ENCODE measurements around the gene ZNF473. TPM values are rescaled to one million over a fixed set of nuclear protein-coding genes. Genes with fewer than 3 reads are reported as not detected.
"Not testable (repeated sequence)": the region's sequence is repeated elsewhere in the genome, so short reads cannot be mapped to it uniquely, and the experiment has no call there.

Gene ZNF473
- total and polyA plus RNA-seq, 2 donors (not counting 1 experiment from before 2014, with no cell fraction given): 5.5 to 9.8 TPM

DNA sequence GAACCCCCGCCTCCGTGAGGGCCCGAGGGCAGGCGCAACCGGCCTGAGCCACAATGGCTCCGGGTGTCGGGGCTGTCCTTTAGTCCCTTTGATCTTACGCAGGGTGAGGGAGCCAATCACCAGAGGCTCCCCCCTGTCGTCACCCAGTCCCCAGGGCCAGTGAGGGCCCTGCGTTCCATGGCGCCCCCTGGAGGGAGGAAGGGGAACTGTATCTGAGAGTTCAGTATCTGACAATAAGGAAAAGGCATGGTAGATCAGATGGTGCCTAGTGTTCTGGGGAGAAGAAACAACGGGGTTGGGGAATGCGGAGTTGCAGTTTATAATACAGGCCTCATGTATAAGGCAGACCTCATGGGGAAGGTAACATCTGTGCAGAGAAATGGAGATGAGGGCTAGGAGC is 72.1 kb downstream of the ZNF473 start:
- H3K9me3 Mint-ChIP-seq (ENCODE audit: insufficient read depth); H3K79me2 ChIP-seq (ENCODE audit: control insufficient read depth, insufficient read depth, low read length); DNase-seq; H3K36me3 ChIP-seq (replicated peaks in 1 of 2; ENCODE audit: control extremely low read depth in 1 of 2, control insufficient read depth in 1 of 2, extremely low read depth in 1 of 2, insufficient read depth in 2 of 2, low read length in 1 of 2); H3K4me3 ChIP-seq (ENCODE audit: control extremely low read depth in 1 of 5, extremely low read depth in 1 of 5, insufficient read depth in 1 of 5, low read depth in 2 of 5, low read length in 4 of 5); H3K4me1 ChIP-seq (ENCODE audit: control insufficient read depth in 2 of 2, insufficient read depth in 2 of 2, low read length in 2 of 2); H3K9ac ChIP-seq (ENCODE audit: low read length); H3K4me3 Mint-ChIP-seq; H2AFZ ChIP-seq (ENCODE audit: insufficient read depth, low read depth, low read length, poor library complexity, severe bottlenecking); H3K27ac ChIP-seq (ENCODE audit: low read length in 2 of 2); CTCF ChIA-PET; POLR2A ChIA-PET; H3K27ac Mint-ChIP-seq; H3K27me3 Mint-ChIP-seq; H3K4me1 Mint-ChIP-seq; H3K27me3 ChIP-seq (replicated peaks in 1 of 4; ENCODE audit: control extremely low read depth in 1 of 4, control insufficient read depth in 3 of 4, insufficient read depth in 4 of 4, low read length in 3 of 4); H3K4me2 ChIP-seq (replicated peaks; ENCODE audit: low read depth, low read length, poor library complexity, severe bottlenecking); intact Hi-C loops (cut with micrococcal nuclease); H3K9me3 ChIP-seq (ENCODE audit: control extremely low read depth in 1 of 3, control insufficient read depth in 2 of 3, insufficient read depth in 1 of 3, low read length in 2 of 3); H4K20me1 ChIP-seq (ENCODE audit: control insufficient read depth, insufficient read depth, low read length, poor library complexity, severe bottlenecking); ATAC-seq (ENCODE audit: low read depth): not testable (repeated sequence)
- no CpG with 5 or more reads among the region's 13 CpGs for WGBS (ENCODE audit: insufficient coverage)

- H3K9ac ChIP-seq (ENCODE audit: low read length); H3K9me3 Mint-ChIP-seq (ENCODE audit: insufficient read depth); POLR2A ChIA-PET: not testable (repeated sequence)
Measured at GRCh38 chr19:50098892-50099291, 73.1 kb downstream of the ZNF473 start.

DNA sequence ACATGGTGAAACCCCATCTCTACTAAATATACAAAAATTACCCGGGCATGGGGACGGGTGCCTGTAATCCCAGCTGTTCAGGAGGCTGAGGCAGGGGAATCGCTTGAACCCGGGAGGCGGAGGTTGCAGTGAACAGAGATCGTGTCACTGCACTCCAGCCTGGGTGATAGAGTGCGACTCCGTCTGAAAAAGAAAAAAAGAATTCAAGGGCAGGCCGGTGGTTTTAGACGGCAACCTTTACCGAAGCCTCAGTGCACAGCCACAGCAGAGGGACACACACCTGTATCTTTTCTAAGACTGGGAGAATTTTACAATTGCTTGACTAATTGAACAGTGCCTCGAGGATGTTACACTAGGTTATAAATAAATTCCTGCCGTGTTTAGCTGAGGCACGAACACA is 73.9 kb downstream of the ZNF473 start:
- H3K27me3 ChIP-seq (replicated peaks in 1 of 4; ENCODE audit: control extremely low read depth in 1 of 4, control insufficient read depth in 3 of 4, insufficient read depth in 4 of 4, low read length in 3 of 4); H3K36me3 ChIP-seq (replicated peaks in 1 of 2; ENCODE audit: control extremely low read depth in 1 of 2, control insufficient read depth in 1 of 2, extremely low read depth in 1 of 2, insufficient read depth in 2 of 2, low read length in 1 of 2); H3K9me3 Mint-ChIP-seq (ENCODE audit: insufficient read depth); H2AFZ ChIP-seq (ENCODE audit: insufficient read depth, low read depth, low read length, poor library complexity, severe bottlenecking); H4K20me1 ChIP-seq (ENCODE audit: control insufficient read depth, insufficient read depth, low read length, poor library complexity, severe bottlenecking); H3K4me1 Mint-ChIP-seq; H3K4me1 ChIP-seq (ENCODE audit: control insufficient read depth in 2 of 2, insufficient read depth in 2 of 2, low read length in 2 of 2); H3K79me2 ChIP-seq (ENCODE audit: control insufficient read depth, insufficient read depth, low read length); H3K9ac ChIP-seq (ENCODE audit: low read length); H3K27me3 Mint-ChIP-seq; CTCF ChIA-PET; H3K27ac Mint-ChIP-seq; ATAC-seq (ENCODE audit: low read depth); intact Hi-C loops (cut with micrococcal nuclease); H3K9me3 ChIP-seq (ENCODE audit: control extremely low read depth in 1 of 3, control insufficient read depth in 2 of 3, insufficient read depth in 1 of 3, low read length in 2 of 3); H3K4me2 ChIP-seq (replicated peaks; ENCODE audit: low read depth, low read length, poor library complexity, severe bottlenecking); H3K4me3 ChIP-seq (ENCODE audit: control extremely low read depth in 1 of 5, extremely low read depth in 1 of 5, insufficient read depth in 1 of 5, low read depth in 2 of 5, low read length in 4 of 5); H3K27ac ChIP-seq (ENCODE audit: low read length in 2 of 2); DNase-seq; POLR2A ChIA-PET; H3K4me3 Mint-ChIP-seq: not testable (repeated sequence)
- 84% methylated on average over 4 of the region's 14 CpGs for WGBS (ENCODE audit: insufficient coverage)

More at GRCh38 chr19:50098892-50099291, 73.1 kb downstream of the ZNF473 start:
- H4K20me1 ChIP-seq (ENCODE audit: control insufficient read depth, insufficient read depth, low read length, poor library complexity, severe bottlenecking); H3K9me3 ChIP-seq (ENCODE audit: control extremely low read depth in 1 of 3, control insufficient read depth in 2 of 3, insufficient read depth in 1 of 3, low read length in 2 of 3); H3K4me2 ChIP-seq (replicated peaks; ENCODE audit: low read depth, low read length, poor library complexity, severe bottlenecking); DNase-seq; H2AFZ ChIP-seq (ENCODE audit: insufficient read depth, low read depth, low read length, poor library complexity, severe bottlenecking); H3K4me1 Mint-ChIP-seq; ATAC-seq (ENCODE audit: low read depth); H3K79me2 ChIP-seq (ENCODE audit: control insufficient read depth, insufficient read depth, low read length); H3K27me3 ChIP-seq (replicated peaks in 1 of 4; ENCODE audit: control extremely low read depth in 1 of 4, control insufficient read depth in 3 of 4, insufficient read depth in 4 of 4, low read length in 3 of 4); H3K4me3 Mint-ChIP-seq; CTCF ChIA-PET; intact Hi-C loops (cut with micrococcal nuclease); H3K4me1 ChIP-seq (ENCODE audit: control insufficient read depth in 2 of 2, insufficient read depth in 2 of 2, low read length in 2 of 2); H3K36me3 ChIP-seq (replicated peaks in 1 of 2; ENCODE audit: control extremely low read depth in 1 of 2, control insufficient read depth in 1 of 2, extremely low read depth in 1 of 2, insufficient read depth in 2 of 2, low read length in 1 of 2); H3K27ac ChIP-seq (ENCODE audit: low read length in 2 of 2); H3K27me3 Mint-ChIP-seq; H3K27ac Mint-ChIP-seq; H3K4me3 ChIP-seq (ENCODE audit: control extremely low read depth in 1 of 5, extremely low read depth in 1 of 5, insufficient read depth in 1 of 5, low read depth in 2 of 5, low read length in 4 of 5): not testable (repeated sequence)
- WGBS (ENCODE audit: insufficient coverage): 90% methylated on average over 2 of the region's 14 CpGs

DNA sequence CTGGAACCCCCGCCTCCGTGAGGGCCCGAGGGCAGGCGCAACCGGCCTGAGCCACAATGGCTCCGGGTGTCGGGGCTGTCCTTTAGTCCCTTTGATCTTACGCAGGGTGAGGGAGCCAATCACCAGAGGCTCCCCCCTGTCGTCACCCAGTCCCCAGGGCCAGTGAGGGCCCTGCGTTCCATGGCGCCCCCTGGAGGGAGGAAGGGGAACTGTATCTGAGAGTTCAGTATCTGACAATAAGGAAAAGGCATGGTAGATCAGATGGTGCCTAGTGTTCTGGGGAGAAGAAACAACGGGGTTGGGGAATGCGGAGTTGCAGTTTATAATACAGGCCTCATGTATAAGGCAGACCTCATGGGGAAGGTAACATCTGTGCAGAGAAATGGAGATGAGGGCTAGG is 75.1 kb downstream of the ZNF473 start:
- DNase-seq; H3K4me3 ChIP-seq (ENCODE audit: control extremely low read depth in 1 of 5, extremely low read depth in 1 of 5, insufficient read depth in 1 of 5, low read depth in 2 of 5, low read length in 4 of 5); H3K79me2 ChIP-seq (ENCODE audit: control insufficient read depth, insufficient read depth, low read length); H3K4me1 ChIP-seq (ENCODE audit: control insufficient read depth in 2 of 2, insufficient read depth in 2 of 2, low read length in 2 of 2); H3K27ac Mint-ChIP-seq; H3K9me3 Mint-ChIP-seq (ENCODE audit: insufficient read depth); H3K4me2 ChIP-seq (replicated peaks; ENCODE audit: low read depth, low read length, poor library complexity, severe bottlenecking); POLR2A ChIA-PET; H3K9me3 ChIP-seq (ENCODE audit: control extremely low read depth in 1 of 3, control insufficient read depth in 2 of 3, insufficient read depth in 1 of 3, low read length in 2 of 3); H4K20me1 ChIP-seq (ENCODE audit: control insufficient read depth, insufficient read depth, low read length, poor library complexity, severe bottlenecking); intact Hi-C loops (cut with micrococcal nuclease); CTCF ChIA-PET; H3K4me3 Mint-ChIP-seq; H3K27me3 ChIP-seq (replicated peaks in 1 of 4; ENCODE audit: control extremely low read depth in 1 of 4, control insufficient read depth in 3 of 4, insufficient read depth in 4 of 4, low read length in 3 of 4); H3K4me1 Mint-ChIP-seq; H3K27ac ChIP-seq (ENCODE audit: low read length in 2 of 2); H2AFZ ChIP-seq (ENCODE audit: insufficient read depth, low read depth, low read length, poor library complexity, severe bottlenecking); H3K9ac ChIP-seq (ENCODE audit: low read length); H3K27me3 Mint-ChIP-seq; H3K36me3 ChIP-seq (replicated peaks in 1 of 2; ENCODE audit: control extremely low read depth in 1 of 2, control insufficient read depth in 1 of 2, extremely low read depth in 1 of 2, insufficient read depth in 2 of 2, low read length in 1 of 2); ATAC-seq (ENCODE audit: low read depth): not testable (repeated sequence)
- no CpG with 5 or more reads among the region's 13 CpGs for WGBS (ENCODE audit: insufficient coverage)

Measured in B cell (primary cell).